ENCODE data around the gene CRHR2. TPM values are rescaled to one million over a fixed set of nuclear protein-coding genes. Genes with fewer than 3 reads are reported as not detected.

Gene CRHR2
- polyA plus RNA-seq, 1 donor from 2014 or later: 0.15 TPM

DNA sequence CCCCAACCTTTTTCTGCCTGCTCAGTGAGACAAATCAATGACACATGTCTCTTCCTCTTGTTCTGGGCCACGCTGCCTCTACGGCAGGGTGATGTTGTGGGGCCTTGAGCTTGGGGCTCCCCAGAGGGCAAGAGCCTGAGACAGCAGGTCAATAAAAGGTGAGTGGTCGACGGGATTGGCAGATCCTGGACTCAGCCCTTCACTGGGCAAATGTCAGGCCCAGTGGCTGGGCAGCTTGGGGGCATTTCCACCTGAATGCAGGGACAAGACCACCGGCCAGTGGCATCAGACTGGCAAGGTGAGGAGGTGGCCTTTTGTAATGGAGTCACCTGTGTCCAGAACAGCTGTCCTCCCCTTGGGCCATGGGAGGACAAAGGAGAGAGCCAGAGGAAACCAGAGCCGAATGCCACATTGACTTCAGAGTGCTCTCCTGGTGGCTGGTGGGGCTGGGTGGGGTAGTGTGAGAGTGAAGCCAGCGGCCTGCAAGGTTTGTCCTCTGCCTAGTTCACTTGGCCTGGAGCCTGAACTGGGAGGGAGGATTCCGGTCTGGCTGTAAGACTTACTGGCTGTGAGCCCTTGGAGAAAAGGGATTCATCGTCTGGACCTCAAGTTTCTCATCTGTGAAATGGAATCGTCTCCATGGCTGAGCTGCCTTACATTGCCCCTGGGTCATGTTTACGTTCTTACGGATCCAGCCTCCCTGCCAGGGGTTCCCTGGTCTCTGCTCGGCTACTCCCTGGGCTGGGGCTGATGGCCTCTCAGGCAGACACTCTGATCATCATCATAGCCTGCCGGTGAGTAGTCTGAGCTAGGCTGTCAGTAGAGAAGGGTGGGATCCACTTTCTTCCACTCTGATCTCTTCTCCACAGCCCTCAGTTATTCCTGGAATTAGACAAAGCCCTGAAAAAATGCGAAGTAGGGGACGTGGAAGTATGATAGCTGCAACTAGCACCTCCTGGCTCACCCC, 25.4 kb upstream of the CRHR2 start:
- Histone ChIP-seq H2AFZ (ENCODE audit: low read depth, low read length) (no peak overlapping the region), H3K9me2 (ENCODE audit: insufficient read depth, low read length) (no peaks in the 10 kb centered on the region), H3K79me2 (replicated peaks; ENCODE audit: insufficient read depth, low read length) (no peaks in the 10 kb centered on the region), H4K20me1 (ENCODE audit: insufficient read depth) (no peaks in the 10 kb centered on the region), H3F3A (ENCODE audit: insufficient read depth, low read length, poor library complexity, severe bottlenecking) (no peaks in the 10 kb centered on the region), H3K9me3 (ENCODE audit: low read length) (no peaks in the 10 kb centered on the region), H3K27ac (ENCODE audit: low read length) (no peak overlapping the region), H3K36me3 (ENCODE audit: insufficient read depth, low read length) (no peaks in the 10 kb centered on the region), H3K4me2 (ENCODE audit: low read length) (no peak overlapping the region), H3K27me3 (ENCODE audit: insufficient read depth, low read depth, low read length) (no peaks in the 10 kb centered on the region), H3K9ac (ENCODE audit: low read length) (no peak overlapping the region), H3K4me3 (ENCODE audit: low read length) (no peak overlapping the region)
- TF ChIP-seq SMC3 (conservative IDR thresholded peaks at IDR 0.05; ENCODE audit: poor library complexity): no peak
- no peak for TF ChIP-seq EP300 (conservative IDR thresholded peaks at IDR 0.05; ENCODE audit: poor library complexity, severe bottlenecking)
- TF ChIP-seq EZH2 (IDR thresholded peaks at IDR 0.05; ENCODE audit: borderline replicate concordance, insufficient read depth, low read length, poor library complexity, severe bottlenecking): no peak
- TF ChIP-seq MXI1 (conservative IDR thresholded peaks at IDR 0.05; ENCODE audit: poor library complexity, severe bottlenecking): no peak

- Histone ChIP-seq H3F3A (ENCODE audit: insufficient read depth, low read length, poor library complexity, severe bottlenecking) (no peaks in the 10 kb centered on the region), H3K36me3 (ENCODE audit: insufficient read depth, low read length) (no peaks in the 10 kb centered on the region), H3K27ac (ENCODE audit: low read length) (no peak overlapping the region), H4K20me1 (ENCODE audit: insufficient read depth) (no peaks in the 10 kb centered on the region), H3K4me2 (ENCODE audit: low read length) (no peak overlapping the region), H3K4me3 (ENCODE audit: low read length) (no peak overlapping the region), H3K9ac (ENCODE audit: low read length) (no peak overlapping the region), H3K9me2 (ENCODE audit: insufficient read depth, low read length) (no peaks in the 10 kb centered on the region), H2AFZ (ENCODE audit: low read depth, low read length) (no peak overlapping the region), H3K9me3 (ENCODE audit: low read length) (no peaks in the 10 kb centered on the region), H3K79me2 (replicated peaks; ENCODE audit: insufficient read depth, low read length) (no peaks in the 10 kb centered on the region), H3K27me3 (ENCODE audit: insufficient read depth, low read depth, low read length) (no peaks in the 10 kb centered on the region)
- no peak for TF ChIP-seq MXI1 (conservative IDR thresholded peaks at IDR 0.05; ENCODE audit: poor library complexity, severe bottlenecking)
- TF ChIP-seq TAF1 (IDR thresholded peaks at IDR 0.05; ENCODE audit: low read depth): no peak
- TF ChIP-seq, protein P1, sequence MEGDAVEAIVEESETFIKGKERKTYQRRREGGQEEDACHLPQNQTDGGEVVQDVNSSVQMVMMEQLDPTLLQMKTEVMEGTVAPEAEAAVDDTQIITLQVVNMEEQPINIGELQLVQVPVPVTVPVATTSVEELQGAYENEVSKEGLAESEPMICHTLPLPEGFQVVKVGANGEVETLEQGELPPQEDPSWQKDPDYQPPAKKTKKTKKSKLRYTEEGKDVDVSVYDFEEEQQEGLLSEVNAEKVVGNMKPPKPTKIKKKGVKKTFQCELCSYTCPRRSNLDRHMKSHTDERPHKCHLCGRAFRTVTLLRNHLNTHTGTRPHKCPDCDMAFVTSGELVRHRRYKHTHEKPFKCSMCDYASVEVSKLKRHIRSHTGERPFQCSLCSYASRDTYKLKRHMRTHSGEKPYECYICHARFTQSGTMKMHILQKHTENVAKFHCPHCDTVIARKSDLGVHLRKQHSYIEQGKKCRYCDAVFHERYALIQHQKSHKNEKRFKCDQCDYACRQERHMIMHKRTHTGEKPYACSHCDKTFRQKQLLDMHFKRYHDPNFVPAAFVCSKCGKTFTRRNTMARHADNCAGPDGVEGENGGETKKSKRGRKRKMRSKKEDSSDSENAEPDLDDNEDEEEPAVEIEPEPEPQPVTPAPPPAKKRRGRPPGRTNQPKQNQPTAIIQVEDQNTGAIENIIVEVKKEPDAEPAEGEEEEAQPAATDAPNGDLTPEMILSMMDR (IDR thresholded peaks at IDR 0.05; ENCODE audit: poor library complexity, severe bottlenecking): no peak
- TF ChIP-seq EZH2 (IDR thresholded peaks at IDR 0.05; ENCODE audit: borderline replicate concordance, insufficient read depth, low read length, poor library complexity, severe bottlenecking): no peak
- TF ChIP-seq RAD21 (conservative IDR thresholded peaks at IDR 0.05): no peak
- no peak for TF ChIP-seq EP300 (conservative IDR thresholded peaks at IDR 0.05; ENCODE audit: poor library complexity, severe bottlenecking)
- TF ChIP-seq SMC3 (conservative IDR thresholded peaks at IDR 0.05; ENCODE audit: poor library complexity): no peak
- TF ChIP-seq, protein P2, sequence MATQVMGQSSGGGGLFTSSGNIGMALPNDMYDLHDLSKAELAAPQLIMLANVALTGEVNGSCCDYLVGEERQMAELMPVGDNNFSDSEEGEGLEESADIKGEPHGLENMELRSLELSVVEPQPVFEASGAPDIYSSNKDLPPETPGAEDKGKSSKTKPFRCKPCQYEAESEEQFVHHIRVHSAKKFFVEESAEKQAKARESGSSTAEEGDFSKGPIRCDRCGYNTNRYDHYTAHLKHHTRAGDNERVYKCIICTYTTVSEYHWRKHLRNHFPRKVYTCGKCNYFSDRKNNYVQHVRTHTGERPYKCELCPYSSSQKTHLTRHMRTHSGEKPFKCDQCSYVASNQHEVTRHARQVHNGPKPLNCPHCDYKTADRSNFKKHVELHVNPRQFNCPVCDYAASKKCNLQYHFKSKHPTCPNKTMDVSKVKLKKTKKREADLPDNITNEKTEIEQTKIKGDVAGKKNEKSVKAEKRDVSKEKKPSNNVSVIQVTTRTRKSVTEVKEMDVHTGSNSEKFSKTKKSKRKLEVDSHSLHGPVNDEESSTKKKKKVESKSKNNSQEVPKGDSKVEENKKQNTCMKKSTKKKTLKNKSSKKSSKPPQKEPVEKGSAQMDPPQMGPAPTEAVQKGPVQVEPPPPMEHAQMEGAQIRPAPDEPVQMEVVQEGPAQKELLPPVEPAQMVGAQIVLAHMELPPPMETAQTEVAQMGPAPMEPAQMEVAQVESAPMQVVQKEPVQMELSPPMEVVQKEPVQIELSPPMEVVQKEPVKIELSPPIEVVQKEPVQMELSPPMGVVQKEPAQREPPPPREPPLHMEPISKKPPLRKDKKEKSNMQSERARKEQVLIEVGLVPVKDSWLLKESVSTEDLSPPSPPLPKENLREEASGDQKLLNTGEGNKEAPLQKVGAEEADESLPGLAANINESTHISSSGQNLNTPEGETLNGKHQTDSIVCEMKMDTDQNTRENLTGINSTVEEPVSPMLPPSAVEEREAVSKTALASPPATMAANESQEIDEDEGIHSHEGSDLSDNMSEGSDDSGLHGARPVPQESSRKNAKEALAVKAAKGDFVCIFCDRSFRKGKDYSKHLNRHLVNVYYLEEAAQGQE (IDR thresholded peaks at IDR 0.05; ENCODE audit: borderline replicate concordance): no peak
- TF ChIP-seq POLR2AphosphoS5 (IDR thresholded peaks at IDR 0.05): no peak
These were observed 24.7 kb upstream of the CRHR2 start for GRCh38 chr7:30706908-30707307.

All from neural cell (in vitro differentiated cells).